HT1080 (cell line): ENCODE results near the gene KIF7. TPM values are rescaled to one million over a fixed set of nuclear protein-coding genes. Genes with fewer than 3 reads are reported as not detected.
A peak's percentile ranks its signal among the peaks of the same experiment; 100 is the strongest.

Experiments used
- DNase-seq: peaks from one replicate; pipeline ENCODE4 v3.0.0-alpha.2; 2015; ENCODE audit warnings: low read depth
- total RNA-seq: library from RNA; depleted of rRNA; stranded (reverse); fragments of >200 nt; shearing (Covaris generic); gene quantifications from 2 replicates; pipeline ENCODE4 v1.2.3, GENCODE V29; 2014

Gene KIF7
- total RNA-seq, 1 experiment from 2014 or later: 0.16 TPM

GRCh38 chr15:89671687-89672086, 16.4 kb upstream of the KIF7 start:
- no peak for DNase-seq

GRCh38 chr15:89670971-89671560, 15.8 kb upstream of the KIF7 start:
- no peak for DNase-seq

- DNase-seq: no peak
Observed at GRCh38 chr15:89669941-89670340, 14.7 kb upstream of the KIF7 start.

GRCh38 chr15:89669309-89669865, 14.1 kb upstream of the KIF7 start:
- no peak for DNase-seq

DNA sequence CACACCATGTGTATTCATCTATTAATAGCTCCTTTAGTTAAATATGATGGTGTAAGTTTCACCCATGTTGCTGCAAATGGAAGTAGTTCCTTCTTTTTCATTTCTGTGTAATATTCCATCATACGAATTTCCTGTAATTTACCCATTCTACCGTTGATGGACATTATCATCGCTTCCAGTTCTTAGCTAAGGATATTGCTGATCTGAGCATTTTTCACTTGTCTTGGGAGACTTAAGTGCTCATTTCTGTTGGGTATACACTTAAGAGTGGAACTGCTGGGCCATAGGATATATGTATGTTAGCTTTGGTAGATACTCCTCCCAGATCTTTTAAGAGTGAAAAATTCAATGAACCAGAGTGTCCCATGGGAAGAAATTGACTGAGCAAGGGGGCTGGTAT, 12.9 kb upstream of the KIF7 start:
- DNase-seq: no peak

- DNase-seq: no peak
Observed at GRCh38 chr15:89667706-89667960, 12.4 kb upstream of the KIF7 start.

DNA sequence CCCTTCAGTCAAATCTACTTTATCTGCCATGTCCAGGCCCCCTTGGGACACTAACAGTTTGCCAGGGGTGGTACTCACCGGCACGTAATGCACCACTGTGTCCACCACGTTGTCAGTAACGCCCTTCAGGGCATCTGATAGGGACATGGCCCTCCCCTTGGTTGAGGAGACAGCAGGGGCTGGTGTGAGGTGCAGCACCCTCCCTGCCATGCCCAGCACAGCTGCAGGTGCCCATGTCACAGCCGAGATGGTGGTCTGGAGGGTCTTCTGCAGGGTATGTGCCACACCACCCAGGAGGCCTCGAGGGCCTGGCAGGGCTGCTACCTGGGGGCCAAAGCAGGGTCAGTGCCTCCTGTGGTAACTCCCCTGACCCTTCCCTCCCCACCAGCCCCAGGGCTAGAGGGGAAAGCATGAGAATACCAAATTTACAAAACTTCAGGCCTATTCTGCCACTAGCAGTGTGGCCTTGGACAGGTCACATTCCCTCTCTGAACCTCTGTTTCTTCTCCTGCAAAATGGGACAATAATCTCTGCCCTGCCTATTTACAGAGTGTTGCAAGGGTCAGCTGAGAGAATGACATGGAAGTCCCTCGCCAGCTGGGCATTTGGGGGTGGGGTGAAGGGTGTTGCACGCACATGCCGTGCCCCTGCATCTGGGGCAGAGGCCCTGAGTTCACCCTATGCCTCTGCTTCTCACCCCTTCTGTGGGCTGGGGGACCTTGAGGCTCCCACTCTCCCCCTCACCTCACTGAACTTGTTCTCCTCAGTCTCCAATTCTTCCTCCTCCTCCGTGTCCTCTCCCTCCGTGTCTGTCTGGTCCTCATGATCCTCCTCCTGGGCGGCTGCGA, 11.8 kb upstream of the KIF7 start:
- no peak for DNase-seq

- no peak for DNase-seq
Observed at GRCh38 chr15:89666184-89666857, 11.1 kb upstream of the KIF7 start.

- no peak for DNase-seq
Observed at GRCh38 chr15:89665449-89666181, 10.3 kb upstream of the KIF7 start.

DNA sequence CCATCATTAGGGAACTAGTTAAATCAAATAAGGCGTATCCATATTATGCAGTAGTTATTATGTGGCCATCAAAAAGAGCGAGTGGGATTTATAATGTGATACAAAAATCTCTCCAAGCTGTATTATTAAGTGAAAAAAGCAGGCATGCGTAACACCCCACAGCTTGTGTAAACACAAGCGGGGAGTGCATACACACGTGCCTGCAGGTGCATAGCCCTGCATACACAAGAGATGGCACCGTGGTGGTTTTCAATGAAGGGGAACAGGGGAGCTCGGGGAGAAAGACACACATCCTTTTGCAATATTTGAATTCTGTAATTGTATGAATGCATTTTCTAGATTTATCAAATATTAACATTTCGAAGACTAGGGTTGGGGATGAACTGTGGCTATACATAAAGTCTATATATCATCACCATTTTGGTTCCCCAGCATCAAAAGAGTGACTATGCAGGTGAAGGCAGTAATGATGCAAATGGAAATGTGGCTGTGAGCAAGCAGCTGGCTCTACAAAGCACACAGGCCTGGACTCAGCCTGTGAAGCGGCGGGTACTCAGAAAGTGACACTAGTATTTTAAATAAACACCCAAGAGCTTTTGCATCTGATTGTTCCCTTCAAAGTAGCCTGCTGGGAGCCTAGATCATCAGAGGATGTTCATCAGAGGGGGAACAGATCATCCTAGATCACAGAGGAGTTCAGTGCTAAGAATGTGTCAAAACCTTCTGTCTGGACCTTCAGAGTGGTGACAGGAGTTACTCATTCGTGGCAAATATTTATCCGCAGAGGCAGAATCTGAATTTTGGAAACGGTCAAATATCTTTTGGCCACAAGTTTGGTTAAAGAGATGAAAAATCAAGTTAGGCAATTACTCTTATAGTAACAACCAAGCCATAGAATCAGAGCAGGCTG, 9.4 kb upstream of the KIF7 start:
- DNase-seq: no peak

GRCh38 chr15:89662893-89663626, 7.8 kb upstream of the KIF7 start:
- peak; percentile 94 for DNase-seq

- no peak for DNase-seq
Observed at GRCh38 chr15:89660556-89660955, 5.3 kb upstream of the KIF7 start.

- no peak for DNase-seq
Observed at GRCh38 chr15:89659295-89659694, 4.0 kb upstream of the KIF7 start.

DNA sequence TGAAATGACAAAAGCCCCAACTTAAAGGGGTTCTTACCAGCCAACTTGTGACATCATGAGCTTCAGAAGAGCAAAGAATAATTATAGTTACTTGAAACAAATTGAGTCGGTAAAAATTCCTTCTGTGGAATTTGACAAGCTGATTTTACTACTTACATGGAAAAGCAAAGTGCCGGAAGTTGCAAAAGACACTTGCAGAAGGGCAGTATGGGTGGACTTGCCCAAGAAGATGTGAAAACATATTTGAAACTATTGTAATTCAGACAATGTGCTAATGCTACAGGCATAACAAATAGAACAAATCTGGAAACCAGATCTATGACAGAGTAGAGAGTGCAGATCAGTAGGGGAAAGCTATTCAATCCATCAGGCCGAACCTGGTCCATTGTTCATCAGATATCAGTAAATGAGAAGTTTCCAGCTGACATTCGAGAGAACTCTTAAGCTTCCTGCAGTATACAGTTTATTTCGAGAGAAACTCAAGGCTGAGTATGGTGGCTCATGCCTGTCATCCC, 2.5 kb upstream of the KIF7 start:
- DNase-seq: no peak

DNA sequence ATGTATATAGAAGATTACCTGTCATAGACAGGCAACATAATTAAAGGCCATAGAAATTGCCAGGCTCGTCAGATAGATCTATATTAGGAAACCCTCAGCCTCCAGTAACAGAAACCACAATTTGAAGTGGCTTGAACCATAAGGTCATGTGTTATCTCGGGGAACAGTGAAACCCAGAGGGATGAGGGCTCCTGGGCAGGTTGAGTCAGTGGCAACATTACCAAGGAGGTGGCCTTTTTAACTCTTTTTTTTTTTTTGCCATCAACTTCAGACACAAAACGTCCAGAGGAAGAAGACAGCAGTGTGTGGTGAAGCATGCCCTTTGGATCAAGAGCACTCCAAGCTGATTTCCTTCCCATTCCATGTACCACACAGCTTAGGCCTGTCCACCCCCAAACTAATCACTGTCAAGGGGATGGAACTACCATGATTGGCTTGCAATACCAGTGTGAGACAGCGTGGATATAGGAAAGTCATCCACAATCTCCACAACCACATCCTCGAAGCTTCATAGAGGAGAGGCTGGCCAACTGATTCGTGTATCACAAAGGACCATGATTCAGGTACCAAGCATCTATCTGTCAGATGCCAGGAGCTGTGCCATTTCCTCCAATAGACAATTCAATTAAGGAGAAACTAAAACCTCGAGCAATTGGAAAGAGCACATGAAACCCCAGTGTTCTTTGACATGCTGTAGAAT, 999 bp upstream of the KIF7 start:
- peak; percentile 63 for DNase-seq

- DNase-seq: no peak
Observed at GRCh38 chr15:89654301-89654761, 936 bp downstream of the KIF7 start.

DNA sequence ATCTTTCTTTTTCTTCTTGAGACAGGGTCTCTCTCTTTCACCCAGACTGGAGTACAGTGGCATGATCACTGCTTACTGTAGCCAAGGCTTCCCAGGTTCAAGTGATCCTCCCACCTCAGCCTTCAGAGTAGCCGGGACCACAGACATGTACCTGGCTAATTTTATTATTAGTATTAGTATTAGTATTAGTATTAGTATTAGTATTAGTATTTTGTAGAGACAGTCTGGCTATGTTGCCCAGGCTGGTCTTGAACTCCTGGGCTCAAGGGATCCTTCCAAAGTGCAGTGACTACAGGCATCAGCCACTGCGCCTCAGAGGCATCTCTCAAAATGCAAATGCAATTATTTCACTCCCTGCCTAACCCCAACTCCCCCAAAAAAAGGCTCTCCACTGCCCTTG, 1.7 kb downstream of the KIF7 start:
- DNase-seq: no peak

DNA sequence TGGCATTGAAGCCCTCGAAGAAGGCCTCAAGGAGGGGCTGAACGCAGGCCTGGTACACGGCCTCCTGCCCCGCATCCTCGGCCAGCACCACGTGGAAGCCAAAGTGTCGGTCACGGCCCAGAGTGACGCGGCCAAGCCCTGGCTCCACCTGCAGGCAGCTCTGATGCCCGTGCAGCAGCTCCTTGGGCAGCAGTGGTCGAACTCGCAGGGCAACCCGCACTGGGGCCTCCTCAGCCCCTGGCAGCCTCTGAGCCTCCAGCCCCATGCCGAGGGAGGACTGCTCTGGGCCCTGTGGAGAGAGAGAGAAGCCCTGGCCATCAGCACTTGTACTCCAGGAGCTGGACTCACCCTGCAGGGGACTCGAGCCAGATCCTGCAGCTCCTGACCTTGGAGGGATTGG, 2.6 kb downstream of the KIF7 start:
- no peak for DNase-seq

- no peak for DNase-seq
Observed at GRCh38 chr15:89652131-89652530, 3.1 kb downstream of the KIF7 start.
